Measurements from ENCODE around the gene CDH18. TPM values are rescaled to one million over a fixed set of nuclear protein-coding genes. Genes with fewer than 3 reads are reported as not detected.

CDH18 gene
- total RNA-seq, 2 experiments from 2014 or later = not detected

GRCh38 chr5:19859020-19859419 is 129.0 kb downstream of the CDH18 start:
- intact Hi-C loops (cut with micrococcal nuclease; ENCODE audit: unreplicated experiment) = no loop called here
- POLR2A ChIA-PET = no interaction called here
- Histone ChIP-seq H3K27ac (ENCODE audit: low read depth, low read length, poor library complexity, severe bottlenecking) (no peak overlapping the region), H3K79me2 (ENCODE audit: insufficient read depth, low read depth, low read length) (no peaks in the 10 kb centered on the region), H2AFZ (ENCODE audit: low read length) (no peak overlapping the region), H3K4me1 (ENCODE audit: insufficient read depth, low read length, poor library complexity, severe bottlenecking) (no peaks in the 10 kb centered on the region), H3K4me2 (ENCODE audit: low read length) (no peak overlapping the region), H3K9me2 (ENCODE audit: insufficient read depth, low read length) (no peaks in the 10 kb centered on the region), H4K20me1 (ENCODE audit: insufficient read depth, low read length) (no peaks in the 10 kb centered on the region), H3K36me3 (ENCODE audit: insufficient read depth, low read length) (no peaks in the 10 kb centered on the region), H3K4me3 (ENCODE audit: low read depth, low read length, poor library complexity, severe bottlenecking) (no peak overlapping the region), H3K9me3 (ENCODE audit: low read length) (no peaks in the 10 kb centered on the region)
- no TSS peak for BruUV-seq (replicated peaks)
- no peak for DNase-seq (ENCODE audit: low spot score)
- TF ChIP-seq CTCF (conservative IDR thresholded peaks at IDR 0.05; ENCODE audit: low read length) (no peak), EZH2phosphoT487 (IDR thresholded peaks at IDR 0.05; ENCODE audit: borderline replicate concordance, low read depth, low read length) (no peak)
- CTCF ChIA-PET (ENCODE audit: unreplicated experiment) = no interaction called here

GRCh38 chr5:19855931-19856330 is 132.1 kb downstream of the CDH18 start:
- Histone ChIP-seq H3K36me3 (ENCODE audit: insufficient read depth, low read length) (no peaks in the 10 kb centered on the region), H2AFZ (ENCODE audit: low read length) (no peak overlapping the region), H3K9me3 (ENCODE audit: low read length) (no peaks in the 10 kb centered on the region), H3K4me2 (ENCODE audit: low read length) (no peak overlapping the region), H3K9me2 (ENCODE audit: insufficient read depth, low read length) (no peaks in the 10 kb centered on the region), H3K4me1 (ENCODE audit: insufficient read depth, low read length, poor library complexity, severe bottlenecking) (no peaks in the 10 kb centered on the region), H3K4me3 (ENCODE audit: low read depth, low read length, poor library complexity, severe bottlenecking) (no peak overlapping the region), H3K27ac (ENCODE audit: low read depth, low read length, poor library complexity, severe bottlenecking) (no peak overlapping the region), H4K20me1 (ENCODE audit: insufficient read depth, low read length) (no peaks in the 10 kb centered on the region), H3K79me2 (ENCODE audit: insufficient read depth, low read depth, low read length) (no peaks in the 10 kb centered on the region)
- intact Hi-C loops (cut with micrococcal nuclease; ENCODE audit: unreplicated experiment) = no loop called here
- POLR2A ChIA-PET = interaction anchor here (0.5 to 0.7 kb wide), 2 partner anchors 136 to 705 kb away, joined by 3 to 4 read pairs; no protein-coding TSS in a partner anchor
- CTCF ChIA-PET (ENCODE audit: unreplicated experiment) = no interaction called here
- TF ChIP-seq CTCF (conservative IDR thresholded peaks at IDR 0.05; ENCODE audit: low read length) (no peak), EZH2phosphoT487 (IDR thresholded peaks at IDR 0.05; ENCODE audit: borderline replicate concordance, low read depth, low read length) (no peak)
- no peak for DNase-seq (ENCODE audit: low spot score)
- no TSS peak for BruUV-seq (replicated peaks)

GRCh38 chr5:19855453-19855852 is 132.5 kb downstream of the CDH18 start:
- CTCF ChIA-PET (ENCODE audit: unreplicated experiment) = no interaction called here
- intact Hi-C loops (cut with micrococcal nuclease; ENCODE audit: unreplicated experiment) = no loop called here
- POLR2A ChIA-PET = interaction anchor here (0.7 kb wide), 1 partner anchor 706 kb away, joined by 3 read pairs; no protein-coding TSS in a partner anchor
- TF ChIP-seq EZH2phosphoT487 (IDR thresholded peaks at IDR 0.05; ENCODE audit: borderline replicate concordance, low read depth, low read length) (no peak), CTCF (conservative IDR thresholded peaks at IDR 0.05; ENCODE audit: low read length) (no peak)
- Histone ChIP-seq H3K79me2 (ENCODE audit: insufficient read depth, low read depth, low read length) (no peaks in the 10 kb centered on the region), H3K4me3 (ENCODE audit: low read depth, low read length, poor library complexity, severe bottlenecking) (no peak overlapping the region), H3K4me1 (ENCODE audit: insufficient read depth, low read length, poor library complexity, severe bottlenecking) (no peaks in the 10 kb centered on the region), H4K20me1 (ENCODE audit: insufficient read depth, low read length) (no peaks in the 10 kb centered on the region), H3K9me3 (ENCODE audit: low read length) (no peaks in the 10 kb centered on the region), H2AFZ (ENCODE audit: low read length) (no peak overlapping the region), H3K27ac (ENCODE audit: low read depth, low read length, poor library complexity, severe bottlenecking) (no peak overlapping the region), H3K36me3 (ENCODE audit: insufficient read depth, low read length) (no peaks in the 10 kb centered on the region), H3K9me2 (ENCODE audit: insufficient read depth, low read length) (no peaks in the 10 kb centered on the region), H3K4me2 (ENCODE audit: low read length) (no peak overlapping the region)
- no TSS peak for BruUV-seq (replicated peaks)
- no peak for DNase-seq (ENCODE audit: low spot score)
